DMS53 (cell line): ENCODE measurements around the gene IFT122.
A peak's percentile ranks its signal among the peaks of the same experiment; 100 is the strongest.

Experiments used
- DNase-seq: peaks from one replicate; lab custom pipeline; 2025; lab: John Stamatoyannopoulos, UW

IFT122 gene

GRCh38 chr3:129558081-129558771, 118.2 kb downstream of the IFT122 start:
- DNase-seq = no peak

- DNase-seq = peak; percentile 36
Observed at GRCh38 chr3:129558772-129559564, 118.9 kb downstream of the IFT122 start.

DNA sequence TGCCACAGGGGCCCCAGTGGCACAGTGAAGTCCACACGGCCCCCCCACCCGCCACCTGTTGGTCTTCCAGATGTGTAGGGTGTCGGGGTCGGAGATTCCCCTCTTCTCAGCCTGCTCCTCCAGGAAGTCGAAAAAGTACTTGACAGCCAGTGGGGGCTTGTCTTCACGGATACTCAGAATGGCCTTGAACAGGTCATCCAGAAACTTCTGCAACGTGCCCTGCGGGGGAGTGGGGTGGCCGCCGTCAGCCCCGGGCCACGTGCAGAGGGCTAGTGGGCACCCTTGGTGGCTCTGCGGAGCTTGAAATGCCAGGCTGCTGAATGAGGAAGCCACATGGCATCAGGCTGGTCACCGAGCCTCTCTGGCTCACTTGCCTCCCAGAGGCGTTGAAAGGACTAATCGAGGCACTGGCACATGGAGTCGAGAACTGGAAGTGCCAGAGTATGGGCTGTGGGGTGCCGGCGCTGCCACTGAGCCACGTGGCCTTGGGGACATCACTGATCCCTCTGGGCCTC, 119.6 kb downstream of the IFT122 start:
- no peak for DNase-seq

GRCh38 chr3:129560269-129560787, 120.3 kb downstream of the IFT122 start:
- no peak for DNase-seq

- DNase-seq = no peak
Observed at GRCh38 chr3:129560911-129561594, 121.0 kb downstream of the IFT122 start.

GRCh38 chr3:129561619-129562248, 121.7 kb downstream of the IFT122 start:
- DNase-seq = no peak

GRCh38 chr3:129562803-129563202, 122.8 kb downstream of the IFT122 start:
- no peak for DNase-seq

- no peak for DNase-seq
Observed at GRCh38 chr3:129563332-129563731, 123.3 kb downstream of the IFT122 start.

DNA sequence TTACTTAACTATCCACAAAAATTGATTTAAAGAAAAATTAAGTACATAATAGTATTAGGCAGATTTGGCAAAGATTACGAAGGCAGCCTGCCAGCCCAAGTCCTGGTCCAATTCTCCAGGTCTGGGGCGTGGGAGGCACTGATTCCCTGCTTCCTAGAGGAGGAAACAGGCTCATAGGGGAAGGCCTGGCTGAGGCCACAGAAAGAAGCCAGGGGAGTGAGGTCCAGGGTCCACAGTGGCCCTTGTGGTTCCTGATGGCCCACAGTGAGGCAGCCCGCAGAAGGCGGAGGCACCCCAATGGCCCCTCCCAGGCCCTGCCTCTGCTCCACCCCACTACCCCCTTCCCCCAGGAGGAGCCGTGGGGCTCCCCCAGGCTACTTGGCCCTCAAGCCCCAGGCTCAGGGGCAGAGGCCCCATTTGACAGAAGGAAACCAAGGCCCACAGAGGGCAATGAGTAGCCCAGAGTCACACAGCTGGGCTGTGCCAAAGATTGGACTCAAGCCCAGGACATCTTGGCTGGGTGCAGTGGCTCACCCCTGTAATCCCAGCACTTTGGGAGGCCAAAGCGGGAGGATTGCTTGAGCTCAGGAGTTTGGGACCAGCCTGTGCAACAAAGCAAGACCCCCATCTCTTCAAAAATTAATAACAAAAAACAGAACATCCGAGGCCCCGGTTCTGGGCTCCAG, 124.0 kb downstream of the IFT122 start:
- no peak for DNase-seq

DNA sequence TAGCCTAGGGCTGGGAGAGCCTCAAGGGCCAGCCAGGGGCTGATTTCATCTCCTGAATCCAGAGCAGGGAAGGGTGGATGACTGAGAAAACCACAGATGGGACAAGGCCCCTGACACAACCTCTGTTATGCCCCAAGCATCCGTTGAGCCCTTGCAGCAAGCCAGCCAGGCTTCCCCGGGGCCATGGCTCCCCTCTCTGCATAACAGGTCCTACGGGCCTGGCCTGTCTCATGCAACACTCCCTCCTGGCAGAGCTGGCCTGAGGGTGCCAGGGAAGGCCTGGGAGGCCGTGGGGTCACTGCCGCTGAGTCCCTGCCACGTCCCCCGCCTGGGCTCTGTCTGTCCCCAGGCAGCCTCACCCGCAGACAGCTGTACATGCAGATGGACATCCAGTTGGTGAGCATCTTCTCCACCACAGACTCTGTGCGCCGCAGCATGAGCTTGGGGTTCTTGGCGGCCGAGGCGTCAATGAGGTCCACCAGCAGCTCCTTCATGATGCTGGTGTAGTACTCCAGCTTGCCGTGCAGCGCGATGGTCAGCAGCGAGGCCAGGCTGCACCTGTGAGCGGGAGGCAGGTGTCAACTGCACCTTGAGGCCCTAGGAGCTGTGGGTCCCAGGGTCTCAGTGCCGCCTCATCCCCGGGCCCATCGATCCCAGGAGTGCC, 125.1 kb downstream of the IFT122 start:
- no peak for DNase-seq

GRCh38 chr3:129565902-129566301, 125.9 kb downstream of the IFT122 start:
- DNase-seq = no peak

DNA sequence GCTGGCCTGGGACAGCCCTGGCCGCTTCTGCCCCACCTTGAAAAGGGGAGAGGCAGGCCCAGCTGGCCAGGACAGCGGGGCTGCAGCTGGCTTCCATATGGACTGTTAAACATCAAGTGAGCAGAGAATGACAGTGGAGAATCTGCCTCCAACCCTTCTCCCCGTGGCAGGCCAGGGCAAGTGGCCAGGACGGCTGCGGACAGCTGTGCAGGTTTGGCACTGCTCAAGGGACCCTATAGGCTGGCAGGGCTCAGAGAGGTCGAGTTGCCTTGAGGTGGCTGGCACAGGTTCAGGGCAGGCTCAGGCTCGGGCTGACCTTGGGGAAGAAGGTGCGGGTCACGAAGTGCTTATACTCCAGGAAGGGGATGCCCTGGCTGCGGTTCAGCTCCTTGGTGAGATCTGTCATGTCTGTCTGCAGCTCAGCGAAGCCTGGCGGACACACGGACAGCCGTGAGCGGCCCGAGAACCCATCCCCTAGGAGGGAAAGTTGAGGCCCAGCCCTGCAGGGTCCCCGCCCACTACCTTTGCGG, 127.2 kb downstream of the IFT122 start:
- DNase-seq = no peak

- no peak for DNase-seq
Observed at GRCh38 chr3:129567939-129568338, 127.9 kb downstream of the IFT122 start.

GRCh38 chr3:129569856-129570255, 129.8 kb downstream of the IFT122 start:
- no peak for DNase-seq
